WTC11 (cell line): ENCODE measurements around the gene RERG.

Experiments
- CREB1 ChIP-seq: sonication (generic); formaldehyde crosslinking; IDR thresholded peaks from 2 replicates; pipeline ENCODE4 v1.8.0; 2023; ENCODE audit warnings: mild to moderate bottlenecking, missing genetic modification reagents
- TF ChIP-seq, protein P1 (sequence below): fragments of 200-600 bp; IDR thresholded peaks from 2 replicates; pipeline ENCODE4 v1.8.0; 2022; ENCODE audit warnings: antibody characterized with exemption
- TF ChIP-seq, protein P2 (sequence below): sonication (generic); formaldehyde crosslinking; conservative IDR thresholded peaks from 2 replicates; pipeline ENCODE4 v1.8.1; 2022; ENCODE audit warnings: mild to moderate bottlenecking, missing genetic modification reagents

DNA sequence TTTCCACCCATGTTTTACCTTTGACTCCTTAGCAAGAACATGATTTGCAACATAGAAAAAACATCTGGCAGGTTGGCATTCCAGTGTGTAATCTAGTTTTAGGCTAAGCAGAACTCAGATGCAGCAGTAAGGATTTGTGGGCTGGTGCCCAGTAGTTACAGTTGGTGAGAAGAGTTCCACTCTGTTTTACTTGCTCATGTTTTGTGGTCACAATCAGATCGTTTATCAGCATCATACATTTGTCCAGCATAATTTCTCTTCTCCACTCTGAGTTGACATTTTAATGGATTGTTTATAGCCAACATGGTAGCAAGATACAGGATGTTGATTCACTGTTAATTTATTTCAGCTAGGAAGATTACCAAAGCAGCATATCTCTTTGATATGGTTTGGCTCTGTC lies 128.4 kb downstream of the RERG start:
- TF ChIP-seq, protein P1, sequence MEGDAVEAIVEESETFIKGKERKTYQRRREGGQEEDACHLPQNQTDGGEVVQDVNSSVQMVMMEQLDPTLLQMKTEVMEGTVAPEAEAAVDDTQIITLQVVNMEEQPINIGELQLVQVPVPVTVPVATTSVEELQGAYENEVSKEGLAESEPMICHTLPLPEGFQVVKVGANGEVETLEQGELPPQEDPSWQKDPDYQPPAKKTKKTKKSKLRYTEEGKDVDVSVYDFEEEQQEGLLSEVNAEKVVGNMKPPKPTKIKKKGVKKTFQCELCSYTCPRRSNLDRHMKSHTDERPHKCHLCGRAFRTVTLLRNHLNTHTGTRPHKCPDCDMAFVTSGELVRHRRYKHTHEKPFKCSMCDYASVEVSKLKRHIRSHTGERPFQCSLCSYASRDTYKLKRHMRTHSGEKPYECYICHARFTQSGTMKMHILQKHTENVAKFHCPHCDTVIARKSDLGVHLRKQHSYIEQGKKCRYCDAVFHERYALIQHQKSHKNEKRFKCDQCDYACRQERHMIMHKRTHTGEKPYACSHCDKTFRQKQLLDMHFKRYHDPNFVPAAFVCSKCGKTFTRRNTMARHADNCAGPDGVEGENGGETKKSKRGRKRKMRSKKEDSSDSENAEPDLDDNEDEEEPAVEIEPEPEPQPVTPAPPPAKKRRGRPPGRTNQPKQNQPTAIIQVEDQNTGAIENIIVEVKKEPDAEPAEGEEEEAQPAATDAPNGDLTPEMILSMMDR: no peak
- TF ChIP-seq, protein P2, sequence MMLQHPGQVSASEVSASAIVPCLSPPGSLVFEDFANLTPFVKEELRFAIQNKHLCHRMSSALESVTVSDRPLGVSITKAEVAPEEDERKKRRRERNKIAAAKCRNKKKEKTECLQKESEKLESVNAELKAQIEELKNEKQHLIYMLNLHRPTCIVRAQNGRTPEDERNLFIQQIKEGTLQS: no peak
- no peak for TF ChIP-seq CREB1 (CRISPR knock-in tag)
